LNCAP (cell line): ENCODE data around the gene ADPGK.

Source experiments
- TF ChIP-seq, protein P1 (sequence below): fragments of 450-650 bp; IDR thresholded peaks from 2 replicates; pipeline ENCODE4 v1.5.1; 2017; ENCODE audit warnings: mild to moderate bottlenecking

ADPGK gene

DNA sequence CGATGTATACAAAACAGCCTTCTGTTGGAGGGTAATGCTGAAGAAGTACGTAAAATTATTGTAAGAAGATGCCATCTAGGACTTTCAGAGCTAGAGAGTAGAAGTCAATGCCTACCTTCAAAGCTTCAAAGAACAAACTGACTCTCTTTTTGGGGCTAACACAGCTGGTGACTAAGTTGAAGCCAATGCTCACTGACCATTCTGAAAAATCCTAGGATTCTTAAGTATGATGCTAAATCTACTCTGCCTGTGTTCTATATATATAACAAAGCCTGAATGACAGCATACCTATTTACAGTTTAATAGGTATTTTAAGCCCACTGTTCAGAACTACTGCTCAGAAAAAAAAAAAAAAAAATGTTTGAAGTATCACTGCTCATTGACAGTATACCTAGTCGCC is 18.9 kb downstream of the ADPGK start:
- TF ChIP-seq, protein P1, sequence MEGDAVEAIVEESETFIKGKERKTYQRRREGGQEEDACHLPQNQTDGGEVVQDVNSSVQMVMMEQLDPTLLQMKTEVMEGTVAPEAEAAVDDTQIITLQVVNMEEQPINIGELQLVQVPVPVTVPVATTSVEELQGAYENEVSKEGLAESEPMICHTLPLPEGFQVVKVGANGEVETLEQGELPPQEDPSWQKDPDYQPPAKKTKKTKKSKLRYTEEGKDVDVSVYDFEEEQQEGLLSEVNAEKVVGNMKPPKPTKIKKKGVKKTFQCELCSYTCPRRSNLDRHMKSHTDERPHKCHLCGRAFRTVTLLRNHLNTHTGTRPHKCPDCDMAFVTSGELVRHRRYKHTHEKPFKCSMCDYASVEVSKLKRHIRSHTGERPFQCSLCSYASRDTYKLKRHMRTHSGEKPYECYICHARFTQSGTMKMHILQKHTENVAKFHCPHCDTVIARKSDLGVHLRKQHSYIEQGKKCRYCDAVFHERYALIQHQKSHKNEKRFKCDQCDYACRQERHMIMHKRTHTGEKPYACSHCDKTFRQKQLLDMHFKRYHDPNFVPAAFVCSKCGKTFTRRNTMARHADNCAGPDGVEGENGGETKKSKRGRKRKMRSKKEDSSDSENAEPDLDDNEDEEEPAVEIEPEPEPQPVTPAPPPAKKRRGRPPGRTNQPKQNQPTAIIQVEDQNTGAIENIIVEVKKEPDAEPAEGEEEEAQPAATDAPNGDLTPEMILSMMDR = no peak

DNA sequence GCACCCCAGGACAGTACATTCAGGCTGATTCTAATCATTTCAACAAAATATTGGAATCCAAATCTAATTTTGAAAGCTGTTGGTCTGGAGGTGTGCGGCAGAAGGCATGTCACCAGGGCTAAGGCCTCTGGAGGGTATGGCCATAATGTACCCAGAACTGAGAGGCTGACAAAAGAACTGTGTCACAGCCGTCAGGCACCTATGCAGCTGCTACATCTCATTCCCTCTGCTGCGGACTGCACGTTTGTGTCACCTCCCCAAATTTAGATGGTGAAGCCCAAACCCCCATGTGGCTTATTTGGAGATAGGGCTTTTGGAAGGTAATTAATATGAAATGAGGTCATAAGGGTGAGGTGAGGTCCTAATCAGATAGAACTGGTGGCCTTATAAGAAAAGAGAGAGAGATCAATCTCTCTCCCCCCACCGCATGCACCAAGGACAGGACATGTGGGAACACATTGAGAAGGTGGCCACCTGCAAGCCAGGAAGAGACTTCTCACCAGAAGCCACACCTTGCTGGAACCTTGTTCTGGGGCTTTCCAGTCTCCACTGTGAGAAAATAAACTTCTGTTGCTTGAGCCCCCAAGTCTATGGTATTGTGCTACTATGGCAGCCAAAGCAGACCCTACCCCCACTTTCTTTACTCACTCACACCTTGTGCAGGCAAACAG is 22.8 kb downstream of the ADPGK start:
- TF ChIP-seq, protein P1 = no peak

DNA sequence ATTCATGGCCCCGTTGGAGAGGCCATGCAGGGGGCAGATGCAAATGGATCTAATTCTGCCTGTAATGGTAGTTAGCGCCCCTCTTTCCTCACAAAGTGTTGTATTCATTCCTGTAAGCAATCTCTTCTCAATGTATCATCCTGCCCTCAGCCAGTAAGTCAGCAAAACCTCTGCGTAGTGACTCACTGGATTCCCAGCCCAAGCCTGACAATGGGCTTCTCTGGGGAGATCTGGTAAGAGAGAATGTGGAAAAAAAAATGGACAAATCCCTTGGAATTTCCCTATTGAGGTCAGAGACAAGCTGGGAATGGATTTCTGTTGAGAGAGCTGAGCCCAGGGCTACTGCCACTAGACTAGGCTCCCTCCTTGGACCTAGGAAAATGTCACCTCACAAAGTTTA is 25.4 kb downstream of the ADPGK start:
- TF ChIP-seq, protein P1 = no peak

DNA sequence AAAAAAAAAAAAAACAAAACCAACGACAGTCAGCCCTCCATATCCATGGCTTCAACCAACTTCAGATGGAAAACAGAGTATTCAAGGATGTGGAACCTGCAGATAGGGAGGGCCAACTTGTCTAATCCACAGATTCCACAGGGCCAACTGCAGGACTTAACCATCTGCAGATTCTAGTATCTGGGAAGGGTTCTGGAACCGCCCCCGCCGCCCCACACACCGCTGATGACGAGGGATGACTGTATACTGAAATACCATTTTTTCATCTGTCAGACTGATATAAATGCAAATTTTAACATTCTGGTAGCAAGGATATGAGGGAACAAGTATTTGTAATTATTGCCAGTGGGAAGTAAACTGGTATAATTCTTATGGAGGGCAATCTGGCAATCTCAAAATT is 29.5 kb downstream of the ADPGK start:
- TF ChIP-seq, protein P1 = no peak

DNA sequence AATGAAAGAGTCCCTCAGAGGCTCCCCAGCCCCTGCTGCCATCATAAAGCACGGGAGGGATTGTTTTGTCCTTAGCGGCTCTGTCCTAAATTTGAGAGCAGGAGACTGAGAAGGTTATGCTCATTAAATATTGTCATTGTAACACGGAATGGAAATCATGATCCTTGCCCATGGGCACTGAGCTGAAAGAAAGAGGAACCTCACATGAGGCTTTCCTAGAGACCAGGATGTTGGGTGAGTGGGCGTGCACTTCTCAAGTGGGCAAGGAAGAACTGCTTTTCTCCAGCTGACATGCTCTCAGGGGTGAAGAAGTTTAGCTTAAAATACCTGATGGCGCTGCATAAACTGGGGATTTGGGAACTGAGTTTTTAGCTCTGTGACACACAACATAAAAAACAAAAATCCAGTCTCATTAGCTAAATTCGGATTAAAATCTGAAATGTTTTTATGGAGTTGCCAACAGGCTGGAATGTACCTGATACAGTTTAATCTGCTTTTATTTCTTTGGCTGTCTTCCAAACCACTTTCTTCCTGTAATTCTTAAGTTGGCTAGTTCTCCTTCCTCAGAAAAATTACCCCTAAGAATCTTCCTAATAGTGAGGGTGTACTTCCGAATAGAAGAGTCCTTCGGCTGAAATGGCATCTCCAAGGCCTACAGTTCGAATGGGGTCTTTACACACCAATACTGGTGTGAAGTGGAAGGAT is 31.7 kb downstream of the ADPGK start:
- TF ChIP-seq, protein P1 = no peak

DNA sequence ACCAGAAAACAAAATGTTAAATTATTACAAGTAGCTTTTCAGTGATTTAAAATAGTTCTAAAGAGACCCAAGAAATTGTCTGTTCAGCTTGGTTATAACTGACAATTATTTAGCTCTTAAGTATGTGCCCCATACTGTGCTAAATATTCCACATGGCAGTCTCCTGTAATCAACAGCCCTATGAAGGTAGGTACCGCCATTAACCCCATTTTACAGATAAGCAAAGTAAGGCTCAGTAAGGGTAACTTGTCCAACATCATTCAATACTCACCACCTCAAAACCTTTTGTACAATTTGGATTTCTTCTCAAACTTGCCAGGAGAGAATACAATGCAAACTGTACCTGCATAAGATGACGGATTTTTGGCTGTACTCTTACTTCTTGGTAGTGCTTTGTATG is 33.9 kb downstream of the ADPGK start:
- TF ChIP-seq, protein P1 = no peak

DNA sequence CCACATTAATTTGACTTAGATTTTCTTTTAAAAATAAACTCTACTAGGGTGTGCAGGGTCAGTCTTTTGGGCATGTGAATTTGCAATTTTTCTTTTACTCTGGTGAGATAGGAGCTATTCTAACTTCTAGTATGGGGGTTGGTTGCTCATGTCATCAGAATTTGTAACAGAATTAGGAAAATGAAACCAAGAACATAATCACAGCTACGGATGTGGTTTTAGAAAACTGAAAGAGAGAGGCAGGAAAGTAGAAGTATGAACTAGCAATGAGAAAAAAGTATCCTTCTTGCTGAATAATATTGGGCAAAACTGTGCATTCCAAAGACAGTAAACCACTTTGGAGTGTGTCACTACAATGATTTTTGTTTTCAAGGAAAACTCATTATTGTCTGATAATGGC is 43.3 kb downstream of the ADPGK start:
- TF ChIP-seq, protein P1 = no peak
